ENCODE results near the gene SHOC2.

Gene SHOC2

DNA sequence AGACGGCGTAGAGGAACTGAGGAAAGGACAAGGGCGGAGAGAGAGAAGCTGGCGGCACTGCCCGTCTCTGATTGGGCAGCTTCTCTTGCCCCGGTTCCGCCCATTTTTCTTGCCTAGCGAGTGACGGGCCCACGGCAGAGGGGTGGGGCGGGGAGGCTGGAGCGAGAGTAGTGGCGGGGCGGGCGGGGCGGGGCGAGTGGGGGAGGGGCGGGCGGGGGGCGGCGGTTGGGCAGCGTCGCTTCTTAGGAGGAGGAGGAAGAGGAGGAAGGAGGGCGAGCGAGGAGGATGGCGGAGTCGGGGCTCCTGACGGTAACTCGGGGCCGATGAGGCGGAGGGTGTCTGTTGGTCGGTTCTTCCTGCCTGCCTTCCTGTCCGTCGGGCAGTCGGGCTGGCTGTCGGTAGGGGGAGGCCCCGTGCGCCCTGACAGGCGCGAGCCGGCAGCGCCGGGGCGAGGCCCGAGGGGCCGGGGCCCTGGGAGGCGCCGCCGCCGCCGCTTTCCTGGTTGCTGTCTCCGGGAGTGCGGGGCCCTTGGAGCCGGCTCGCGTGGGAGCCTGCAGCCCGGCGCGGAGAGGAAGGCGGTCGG is at the start of gene SHOC2:
Gene SHOC2 (plus strand): TSS at position 256 of the 583 bp plus-strand sequence. CDS start 44,755 bp downstream, outside the sequence.
- peak within 1 kb of the TSS; percentile 88 for H3K4me2 ChIP-seq (ENCODE audit: low read length)
- H3K79me2 ChIP-seq (ENCODE audit: control insufficient read depth, low read length), result peaks cover 53% of the 10 kb centered on the region
- peak within 1 kb of the TSS; percentile 93 for H3K27ac ChIP-seq (ENCODE audit: low read depth, low read length)
- H3K4me1 ChIP-seq (ENCODE audit: control insufficient read depth, low read length), result peaks cover 67% of the 10 kb centered on the region
- peak within 1 kb of the TSS; percentile 88 for H3K4me3 ChIP-seq (ENCODE audit: low read length)
- H3K27me3 ChIP-seq (ENCODE audit: control insufficient read depth, low read length), result no peaks in the 10 kb centered on the region
- H4K20me1 ChIP-seq (ENCODE audit: control insufficient read depth, insufficient read depth, low read depth, low read length), result peaks cover 22% of the 10 kb centered on the region
- peaks cover 32% of the 10 kb centered on the region for H3K36me3 ChIP-seq (ENCODE audit: control insufficient read depth, low read length)
- H3K9me2 ChIP-seq (replicated peaks; ENCODE audit: control insufficient read depth, low read length), result no peaks in the 10 kb centered on the region
- TF ChIP-seq EZH2phosphoT487 (IDR thresholded peaks at IDR 0.05; ENCODE audit: borderline replicate concordance, low read length), result no peak
- TF ChIP-seq, protein P1, sequence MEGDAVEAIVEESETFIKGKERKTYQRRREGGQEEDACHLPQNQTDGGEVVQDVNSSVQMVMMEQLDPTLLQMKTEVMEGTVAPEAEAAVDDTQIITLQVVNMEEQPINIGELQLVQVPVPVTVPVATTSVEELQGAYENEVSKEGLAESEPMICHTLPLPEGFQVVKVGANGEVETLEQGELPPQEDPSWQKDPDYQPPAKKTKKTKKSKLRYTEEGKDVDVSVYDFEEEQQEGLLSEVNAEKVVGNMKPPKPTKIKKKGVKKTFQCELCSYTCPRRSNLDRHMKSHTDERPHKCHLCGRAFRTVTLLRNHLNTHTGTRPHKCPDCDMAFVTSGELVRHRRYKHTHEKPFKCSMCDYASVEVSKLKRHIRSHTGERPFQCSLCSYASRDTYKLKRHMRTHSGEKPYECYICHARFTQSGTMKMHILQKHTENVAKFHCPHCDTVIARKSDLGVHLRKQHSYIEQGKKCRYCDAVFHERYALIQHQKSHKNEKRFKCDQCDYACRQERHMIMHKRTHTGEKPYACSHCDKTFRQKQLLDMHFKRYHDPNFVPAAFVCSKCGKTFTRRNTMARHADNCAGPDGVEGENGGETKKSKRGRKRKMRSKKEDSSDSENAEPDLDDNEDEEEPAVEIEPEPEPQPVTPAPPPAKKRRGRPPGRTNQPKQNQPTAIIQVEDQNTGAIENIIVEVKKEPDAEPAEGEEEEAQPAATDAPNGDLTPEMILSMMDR (IDR thresholded peaks at IDR 0.05; ENCODE audit: low read depth, low read length, poor library complexity, severe bottlenecking), result no peak
- peaks cover 8% of the 10 kb centered on the region for H3F3A ChIP-seq (ENCODE audit: control insufficient read depth, insufficient read depth)
- no peaks in the 10 kb centered on the region for H3K9me3 ChIP-seq (ENCODE audit: control insufficient read depth, insufficient read depth, low read length)

DNA sequence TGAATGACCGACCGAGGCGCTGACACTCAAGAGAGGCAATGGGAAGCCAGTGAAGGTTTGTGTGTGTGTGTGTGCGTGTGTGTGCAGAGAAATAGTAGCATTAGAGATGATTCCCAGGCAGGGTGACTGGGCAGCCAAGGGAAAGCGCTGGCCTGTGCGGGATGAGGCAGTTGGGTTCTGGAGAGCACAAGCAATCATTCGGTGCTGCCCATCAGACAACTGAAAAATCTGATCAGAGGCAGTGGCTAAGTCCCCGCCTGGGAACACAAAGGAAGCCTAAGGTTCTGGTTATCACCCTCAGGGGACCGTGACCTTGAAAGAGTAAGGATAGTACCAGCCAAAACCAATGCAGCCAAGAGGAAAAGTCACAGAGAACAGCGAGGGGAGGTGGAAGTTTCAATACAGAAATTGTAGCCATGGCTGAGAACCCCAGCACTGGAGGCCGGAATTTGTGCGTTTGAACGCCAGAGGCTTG is 48.5 kb upstream of the SHOC2 start:
- peaks cover 17% of the 10 kb centered on the region for H3F3A ChIP-seq (ENCODE audit: control insufficient read depth, insufficient read depth)

DNA sequence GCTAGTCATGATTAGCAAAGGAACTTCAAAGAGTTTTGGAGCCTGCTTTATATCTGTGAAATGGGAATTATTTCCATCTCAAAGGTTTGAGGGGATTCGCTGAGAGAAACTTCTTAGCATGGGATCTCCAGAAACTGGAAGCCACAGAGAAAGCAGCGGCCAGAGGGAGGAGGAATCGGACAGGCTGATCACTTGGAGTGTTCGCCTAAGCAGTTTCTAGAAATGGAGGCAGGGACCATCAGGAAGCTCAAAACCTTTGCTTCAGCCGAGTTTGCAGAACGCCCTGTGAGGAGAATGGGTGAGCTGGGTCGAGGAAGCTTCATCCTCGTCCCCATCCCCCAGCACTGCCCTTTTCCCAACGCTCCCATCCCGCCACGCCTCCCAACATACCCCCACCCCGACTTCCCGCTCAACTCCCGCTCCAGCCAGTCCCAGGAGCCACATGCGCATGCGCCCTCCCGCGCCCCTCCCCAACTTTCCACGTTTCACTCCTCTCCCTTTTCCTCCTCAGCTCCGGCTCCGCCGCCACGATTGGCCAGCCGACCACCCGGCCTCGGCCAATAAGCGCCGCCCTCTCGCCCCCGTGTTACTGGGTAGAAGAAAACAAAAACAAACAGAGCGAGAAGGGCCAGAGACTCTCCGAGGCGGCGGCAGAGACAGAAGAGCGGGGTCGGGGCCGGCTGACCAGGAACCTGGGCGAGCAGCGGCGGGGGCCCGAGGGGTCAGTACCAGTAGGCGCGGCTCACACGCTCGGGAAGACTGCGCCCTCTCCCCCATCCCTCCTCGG is 47.9 kb upstream of the SHOC2 start, which contains the start of gene PDCD4:
Gene PDCD4 (plus strand): TSS at position 631 of the 787 bp plus-strand sequence. CDS start 4,100 bp downstream, outside the sequence.
- peak within 1 kb of the TSS; percentile 89 for H3K4me3 ChIP-seq (ENCODE audit: low read length)

More for the DNA sequence above, 48.5 kb upstream of the SHOC2 start:
- Histone ChIP-seq H3K9me3 (ENCODE audit: control insufficient read depth, insufficient read depth, low read length) (no peaks in the 10 kb centered on the region), H3K4me2 (ENCODE audit: low read length) (peak overlapping the region; percentile 85), H4K20me1 (ENCODE audit: control insufficient read depth, insufficient read depth, low read depth, low read length) (no peaks in the 10 kb centered on the region), H3K27me3 (ENCODE audit: control insufficient read depth, low read length) (no peaks in the 10 kb centered on the region), H3K79me2 (ENCODE audit: control insufficient read depth, low read length) (peaks cover 49% of the 10 kb centered on the region), H3K9me2 (replicated peaks; ENCODE audit: control insufficient read depth, low read length) (no peaks in the 10 kb centered on the region), H3K27ac (ENCODE audit: low read depth, low read length) (peak overlapping the region; percentile 77), H3K4me3 (ENCODE audit: low read length) (peak overlapping the region; percentile 89), H3K36me3 (ENCODE audit: control insufficient read depth, low read length) (peaks cover 22% of the 10 kb centered on the region), H3K4me1 (ENCODE audit: control insufficient read depth, low read length) (peaks cover 75% of the 10 kb centered on the region)
- TF ChIP-seq EZH2phosphoT487 (IDR thresholded peaks at IDR 0.05; ENCODE audit: borderline replicate concordance, low read length), result no peak
- TF ChIP-seq, protein P1 (IDR thresholded peaks at IDR 0.05; ENCODE audit: low read depth, low read length, poor library complexity, severe bottlenecking), result no peak

More for the DNA sequence above, 47.9 kb upstream of the SHOC2 start, which contains the start of gene PDCD4:
- peaks cover 28% of the 10 kb centered on the region for H3K36me3 ChIP-seq (ENCODE audit: control insufficient read depth, low read length)
- H3F3A ChIP-seq (ENCODE audit: control insufficient read depth, insufficient read depth), result peaks cover 15% of the 10 kb centered on the region
- no peaks in the 10 kb centered on the region for H3K9me3 ChIP-seq (ENCODE audit: control insufficient read depth, insufficient read depth, low read length)
- no peaks in the 10 kb centered on the region for H3K9me2 ChIP-seq (replicated peaks; ENCODE audit: control insufficient read depth, low read length)
- H3K27me3 ChIP-seq (ENCODE audit: control insufficient read depth, low read length), result no peaks in the 10 kb centered on the region
- peaks cover 72% of the 10 kb centered on the region for H3K4me1 ChIP-seq (ENCODE audit: control insufficient read depth, low read length)
- H4K20me1 ChIP-seq (ENCODE audit: control insufficient read depth, insufficient read depth, low read depth, low read length), result no peaks in the 10 kb centered on the region
- TF ChIP-seq EZH2phosphoT487 (IDR thresholded peaks at IDR 0.05; ENCODE audit: borderline replicate concordance, low read length), result no peak
- TF ChIP-seq, protein P1 (IDR thresholded peaks at IDR 0.05; ENCODE audit: low read depth, low read length, poor library complexity, severe bottlenecking), result no peak
- peaks cover 53% of the 10 kb centered on the region for H3K79me2 ChIP-seq (ENCODE audit: control insufficient read depth, low read length)
- peak within 1 kb of the TSS; percentile 77 for H3K27ac ChIP-seq (ENCODE audit: low read depth, low read length)
- H3K4me2 ChIP-seq (ENCODE audit: low read length), result peak within 1 kb of the TSS; percentile 85
